Measurements from ENCODE around the gene MACROD1. TPM values are rescaled to one million over a fixed set of nuclear protein-coding genes. Genes with fewer than 3 reads are reported as not detected.

The MACROD1 gene
- 9.5 and 33.2 TPM in 2 replicates for total RNA-seq

GRCh38 chr11:64165842-64166635 lies at the start of gene MACROD1:
TSS of gene MACROD1 (minus strand) at chr11:64166113. CDS start at chr11:64165994, 119 bp downstream.

DNA sequence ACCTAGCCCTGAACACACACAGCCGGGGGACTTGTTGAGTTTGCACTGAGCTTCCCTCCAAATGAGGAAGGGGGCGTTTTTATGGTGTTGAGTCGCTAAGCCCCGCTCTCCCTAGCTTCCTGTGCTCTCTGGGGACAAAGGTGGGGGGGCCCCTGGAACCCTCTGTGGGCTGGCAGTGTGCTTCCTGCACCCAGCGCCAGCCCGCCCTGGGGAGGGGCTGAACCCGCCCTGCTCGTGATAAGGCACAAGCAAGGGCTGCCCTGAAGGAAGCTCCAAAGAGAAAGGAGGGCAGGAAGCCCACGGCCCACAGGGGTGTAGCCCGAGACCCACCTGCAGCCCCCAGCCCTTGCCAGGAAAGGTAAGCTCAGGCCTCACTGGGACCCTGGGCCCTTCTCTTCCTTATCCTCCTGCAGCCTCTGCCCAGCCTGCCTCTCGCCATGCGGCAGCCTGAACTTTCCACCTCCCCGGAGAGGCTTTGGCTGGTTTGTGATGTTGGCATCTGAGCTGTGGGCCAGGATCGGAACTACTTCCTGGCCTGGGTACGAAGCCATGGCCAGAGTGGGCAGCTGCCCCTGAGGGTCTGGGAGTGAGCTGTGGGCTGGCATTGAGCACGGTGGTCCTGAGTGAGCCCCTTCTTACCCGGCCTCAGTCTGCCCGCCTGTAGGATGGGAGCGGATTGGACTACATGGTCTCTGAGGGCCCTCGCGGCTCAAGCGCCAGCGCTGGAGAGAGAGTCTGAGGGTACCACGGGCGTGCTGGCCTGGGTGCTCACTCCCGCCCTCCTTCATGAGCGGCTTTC lies 40.7 kb upstream of the MACROD1 start, which contains the start of gene FERMT3:
Gene FERMT3 (plus strand): TSS at position 265 of the 799 bp plus-strand sequence. CDS start 644 bp downstream, outside the sequence.

DNA sequence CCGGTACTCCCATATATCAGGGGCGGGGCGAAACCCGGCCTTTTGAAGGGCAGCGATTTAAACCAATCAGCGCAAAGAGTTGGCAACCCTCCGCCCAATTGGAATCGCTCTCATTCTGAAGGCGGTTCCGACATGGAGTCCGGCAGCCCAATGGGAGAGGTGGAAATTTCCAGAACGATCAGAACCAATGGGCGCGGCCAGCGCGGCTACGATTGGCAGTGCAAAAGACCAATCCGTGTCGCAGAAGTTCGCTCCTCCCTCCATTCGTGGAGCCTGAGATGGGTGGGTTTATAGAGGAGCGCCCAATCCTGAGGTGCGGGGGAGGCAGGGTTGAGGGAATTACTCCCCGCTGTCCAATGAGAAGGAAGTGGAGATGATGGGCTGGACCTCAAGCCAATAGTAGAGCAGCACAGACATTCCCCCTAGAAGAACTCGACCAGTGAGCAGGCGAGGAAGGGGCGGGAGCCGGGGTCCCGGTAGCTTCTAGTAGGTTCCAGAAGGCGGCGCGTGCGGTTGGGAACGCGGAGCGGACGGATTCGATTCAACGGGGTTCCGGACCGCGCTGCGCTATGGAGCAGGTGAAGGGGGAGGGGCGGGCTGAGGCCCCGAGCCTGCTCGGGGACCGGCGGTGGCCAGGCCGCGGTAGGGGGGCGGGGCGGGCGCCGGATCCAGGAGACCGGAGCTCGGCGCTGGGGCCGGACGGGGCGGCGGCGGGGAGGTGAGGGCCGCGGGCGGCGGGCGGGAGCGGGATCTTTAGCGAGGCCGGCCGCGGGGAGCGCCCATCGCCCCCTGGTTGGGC lies 20.0 kb upstream of the MACROD1 start, which contains the start of gene STIP1:
Gene STIP1 (plus strand): TSS at position 479 of the 799 bp plus-strand sequence. CDS start 91 bp downstream, at position 570.

DNA sequence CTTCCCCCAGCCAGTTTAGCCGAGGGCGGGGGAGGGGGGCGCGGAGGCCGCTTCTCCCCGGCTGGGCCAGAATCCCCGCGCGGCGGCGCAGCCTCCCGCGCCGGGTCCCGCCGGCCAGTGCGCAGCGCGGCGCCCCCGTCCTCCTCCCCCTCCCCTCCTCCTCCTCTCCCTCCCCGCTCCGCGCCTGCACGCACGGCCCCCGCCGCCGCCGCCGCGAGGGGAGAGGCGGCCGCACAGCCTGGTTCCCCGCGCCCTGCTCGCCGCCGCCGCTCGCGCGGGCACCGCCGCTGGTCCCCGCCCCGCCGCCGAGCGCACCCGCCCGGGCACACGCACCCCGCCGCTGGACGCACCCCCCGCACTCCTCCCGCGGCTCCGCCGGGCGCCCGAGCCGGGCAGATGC lies 130.3 kb downstream of the MACROD1 start, which contains the start of gene FLRT1:
Gene FLRT1 (plus strand): TSS at position 356 of the 400 bp plus-strand sequence. CDS start 80,337 bp downstream, outside the sequence.

DNA sequence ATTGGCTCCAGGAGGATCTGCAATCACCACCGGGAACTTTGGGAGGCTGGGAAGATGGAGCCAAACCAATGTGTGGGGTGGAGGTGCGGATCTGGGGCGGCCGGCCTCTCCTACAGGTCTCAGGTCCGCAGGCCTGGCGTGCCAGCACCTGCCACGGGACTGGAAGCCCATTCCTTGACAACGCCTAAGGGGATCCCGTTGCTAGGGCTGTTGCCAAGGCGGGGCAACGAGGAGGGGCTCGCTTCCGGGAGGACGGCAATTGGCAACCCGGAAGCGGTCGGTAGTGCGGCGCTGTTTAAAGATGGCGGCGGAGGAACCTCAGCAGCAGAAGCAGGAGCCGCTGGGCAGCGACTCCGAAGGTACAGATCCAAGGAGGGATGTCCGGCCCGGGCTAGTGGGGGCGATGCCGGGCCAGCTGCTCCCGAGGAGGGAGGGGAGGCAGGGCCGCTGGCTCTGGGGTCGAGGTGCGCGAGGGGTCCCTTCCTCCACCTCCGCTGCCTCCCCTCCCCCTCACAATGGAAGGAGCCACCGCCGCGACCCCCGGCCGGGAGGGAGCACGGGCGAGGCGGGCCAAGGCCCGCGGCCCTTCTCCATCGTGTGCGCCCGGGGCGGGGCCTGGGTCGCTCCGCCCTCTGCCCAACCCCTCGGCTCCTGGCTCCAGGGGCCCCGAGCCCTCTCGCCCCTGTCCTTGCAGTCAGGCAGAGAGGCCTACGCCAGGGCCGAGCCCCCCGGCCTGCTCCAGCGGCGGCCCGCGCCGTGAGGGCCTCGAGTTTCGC lies 179.6 kb downstream of the MACROD1 start, which contains the start of gene OTUB1:
Gene OTUB1 (plus strand): TSS at position 283 of the 776 bp plus-strand sequence. CDS start 19 bp downstream, at position 302.

DNA sequence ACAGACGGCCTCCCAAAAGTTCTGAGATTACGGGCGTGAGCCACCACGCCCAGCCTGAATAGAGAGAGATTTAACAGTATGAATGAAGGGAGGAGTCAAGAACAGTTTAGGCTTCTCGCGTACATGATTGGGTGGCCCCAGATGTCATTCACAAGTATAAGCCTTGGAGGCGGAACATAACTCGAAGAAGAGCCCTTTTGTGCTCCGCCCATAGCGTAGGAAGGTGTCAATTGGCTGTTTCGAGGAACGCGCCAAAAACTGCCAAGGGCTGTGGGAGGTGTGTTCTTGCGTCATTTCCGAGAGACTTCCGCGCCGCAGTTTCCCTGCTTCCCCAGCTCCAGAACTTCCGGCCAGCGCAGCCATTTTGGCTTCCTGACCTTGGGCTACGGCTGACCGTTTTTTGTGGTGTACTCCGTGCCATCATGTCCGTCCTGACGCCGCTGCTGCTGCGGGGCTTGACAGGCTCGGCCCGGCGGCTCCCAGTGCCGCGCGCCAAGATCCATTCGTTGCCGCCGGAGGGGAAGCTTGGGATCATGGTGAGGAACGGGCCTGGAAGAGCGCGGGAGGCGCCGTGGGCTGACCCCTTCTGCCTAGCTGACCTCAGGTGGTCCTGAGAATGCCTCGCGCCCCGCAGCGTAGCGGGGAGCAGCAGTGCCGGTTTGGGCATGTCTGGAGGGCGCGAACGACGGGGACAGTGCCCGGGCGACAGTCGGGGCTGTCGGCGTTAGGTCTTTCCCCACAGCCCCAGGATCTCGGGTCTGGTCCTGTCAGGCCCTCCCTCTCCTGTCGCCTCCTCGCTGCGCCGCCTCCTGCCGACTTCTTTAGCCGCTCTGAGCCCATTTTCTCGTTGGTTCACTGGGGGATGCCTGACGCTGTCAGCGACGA lies 191.4 kb downstream of the MACROD1 start, which contains the start of gene COX8A:
Gene COX8A (plus strand): TSS at position 362 of the 885 bp plus-strand sequence. CDS start 61 bp downstream, at position 423.

Other genes starting within 250 kb of the MACROD1 start
- gene RCOR2, start 248.9 kb downstream of the MACROD1 start, total RNA-seq = 0.23 and 0.34 TPM in 2 replicates
- 6.9 and 7.3 TPM in 2 replicates for gene NAA40, start 227.1 kb downstream of the MACROD1 start, total RNA-seq
- 536 and 589 TPM in 2 replicates for gene COX8A, start 191.5 kb downstream of the MACROD1 start, total RNA-seq
- 121 and 139 TPM in 2 replicates for gene OTUB1, start 179.7 kb downstream of the MACROD1 start, total RNA-seq
- gene FLRT1, start 130.2 kb downstream of the MACROD1 start, total RNA-seq = under 0.01 and 0.04 TPM in 2 replicates
- gene STIP1, start 20.1 kb upstream of the MACROD1 start, total RNA-seq = 109 and 224 TPM in 2 replicates
- 0.08 and 0.91 TPM in 2 replicates for gene FERMT3, start 40.6 kb upstream of the MACROD1 start, total RNA-seq
- 74.0 and 77.4 TPM in 2 replicates for gene TRPT1, start 60.1 kb upstream of the MACROD1 start, total RNA-seq
- 63.2 and 87.3 TPM in 2 replicates for gene NUDT22, start 60.2 kb upstream of the MACROD1 start, total RNA-seq
- gene DNAJC4, start 64.4 kb upstream of the MACROD1 start, total RNA-seq = 3.6 and 11.8 TPM in 2 replicates
- 18.5 and 24.9 TPM in 2 replicates for gene VEGFB, start 68.5 kb upstream of the MACROD1 start, total RNA-seq
- gene FKBP2, start 75.0 kb upstream of the MACROD1 start, total RNA-seq = 76.7 and 91.4 TPM in 2 replicates
- gene PPP1R14B, start 80.8 kb upstream of the MACROD1 start, total RNA-seq = 466 and 691 TPM in 2 replicates
- gene PLCB3, start 85.4 kb upstream of the MACROD1 start, total RNA-seq = 55.4 and 71.7 TPM in 2 replicates
- 110 and 128 TPM in 2 replicates for gene BAD, start 118.6 kb upstream of the MACROD1 start, total RNA-seq
- gene GPR137, start 119.7 kb upstream of the MACROD1 start, total RNA-seq = 9.7 and 14.3 TPM in 2 replicates
- 0.80 TPM in 1 of 2 replicates, not detected in the other for gene KCNK4, start 125.2 kb upstream of the MACROD1 start, total RNA-seq
- not detected in 2 replicates for gene CATSPERZ, start 134.2 kb upstream of the MACROD1 start, total RNA-seq
- 98.0 and 103 TPM in 2 replicates for gene ESRRA, start 139.4 kb upstream of the MACROD1 start, total RNA-seq
- 364 and 700 TPM in 2 replicates for gene TRMT112, start 151.4 kb upstream of the MACROD1 start, total RNA-seq
- 539 and 647 TPM in 2 replicates for gene PRDX5, start 152.0 kb upstream of the MACROD1 start, total RNA-seq
- gene CCDC88B, start 174.1 kb upstream of the MACROD1 start, total RNA-seq = 3.9 and 5.3 TPM in 2 replicates
- 54.7 and 95.9 TPM in 2 replicates for gene RPS6KA4, start 193.0 kb upstream of the MACROD1 start, total RNA-seq